ENCODE results near the gene KIF5C. TPM values are rescaled to one million over a fixed set of nuclear protein-coding genes. Genes with fewer than 3 reads are reported as not detected.

KIF5C gene
- total and polyA plus RNA-seq, 4 donors, result 0.06 to 0.25 (median 0.14) TPM

DNA sequence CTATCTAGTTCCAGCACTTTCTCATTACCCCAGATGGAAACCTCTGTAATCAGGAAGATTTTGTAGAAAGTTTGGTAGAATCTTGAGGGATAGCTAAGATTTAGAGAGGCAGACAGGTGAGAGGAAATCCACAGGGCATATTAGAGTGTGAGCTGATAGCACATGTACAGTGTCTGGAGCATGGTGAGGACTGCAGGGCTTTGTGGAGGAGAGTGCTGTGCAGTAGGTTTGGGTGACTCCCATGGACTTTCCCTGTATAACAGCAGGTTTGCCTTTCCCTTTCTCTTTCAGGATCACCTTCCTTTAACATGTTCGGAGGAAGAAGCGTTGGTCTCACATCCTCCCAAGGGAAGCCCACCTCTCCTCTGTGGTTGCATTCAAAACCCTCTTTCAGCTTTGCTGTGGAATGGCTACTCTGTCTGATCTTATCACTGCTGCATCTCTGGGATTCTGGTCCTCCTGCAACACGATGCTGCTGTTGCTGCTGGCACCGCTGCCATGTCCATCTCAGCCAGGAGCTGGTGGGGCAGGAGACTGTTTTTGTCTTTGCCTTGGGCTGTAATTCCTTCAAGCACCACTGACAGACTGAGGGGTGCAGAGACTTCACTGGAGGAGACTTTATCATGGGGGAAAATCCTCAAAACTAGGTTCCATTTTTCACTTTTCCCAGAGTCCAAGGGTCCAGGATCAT lies 7.8 kb upstream of the KIF5C start:
- Histone ChIP-seq H3K9me3 (ENCODE audit: control insufficient read depth in 4 of 4, low read length in 3 of 4) (peaks cover 0 to 4% (median under 1%) of the 10 kb centered on the region in 4 donors), H3K36me3 (ENCODE audit: control insufficient read depth in 4 of 4, insufficient read depth in 3 of 4, low read depth in 1 of 4, low read length in 3 of 4) (no peaks in the 10 kb centered on the region), H3K9ac (ENCODE audit: low read depth in 1 of 2, low read length in 2 of 2) (no peak overlapping the region), H3K4me3 (ENCODE audit: low read depth in 1 of 3, low read length in 3 of 3) (no peak overlapping the region), H3K27ac (ENCODE audit: low read depth in 1 of 2, low read length in 2 of 2) (no peak overlapping the region), H3K4me1 (ENCODE audit: control insufficient read depth in 4 of 4, insufficient read depth in 4 of 4, low read length in 3 of 4) (no peaks in the 10 kb centered on the region), H3K27me3 (ENCODE audit: control insufficient read depth in 4 of 4, insufficient read depth in 4 of 4, low read length in 3 of 4) (no peaks in the 10 kb centered on the region)
- DNase-seq (ENCODE audit: low spot score), result no peak
- WGBS, result 79% methylated on average over 4 of the region's 4 CpGs
- no peak for TF ChIP-seq TAF1 (conservative IDR thresholded peaks at IDR 0.05)
- TF ChIP-seq, protein P1, sequence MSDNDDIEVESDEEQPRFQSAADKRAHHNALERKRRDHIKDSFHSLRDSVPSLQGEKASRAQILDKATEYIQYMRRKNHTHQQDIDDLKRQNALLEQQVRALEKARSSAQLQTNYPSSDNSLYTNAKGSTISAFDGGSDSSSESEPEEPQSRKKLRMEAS (IDR thresholded peaks at IDR 0.05), result no peak
- no peak for TF ChIP-seq JUND (IDR thresholded peaks at IDR 0.05)
- TF ChIP-seq FOXA2 (IDR thresholded peaks at IDR 0.05), result no peak
- no peak for TF ChIP-seq NR2F2 (IDR thresholded peaks at IDR 0.05)
- no peak for TF ChIP-seq SP1 (IDR thresholded peaks at IDR 0.05)
- TF ChIP-seq, protein P2, sequence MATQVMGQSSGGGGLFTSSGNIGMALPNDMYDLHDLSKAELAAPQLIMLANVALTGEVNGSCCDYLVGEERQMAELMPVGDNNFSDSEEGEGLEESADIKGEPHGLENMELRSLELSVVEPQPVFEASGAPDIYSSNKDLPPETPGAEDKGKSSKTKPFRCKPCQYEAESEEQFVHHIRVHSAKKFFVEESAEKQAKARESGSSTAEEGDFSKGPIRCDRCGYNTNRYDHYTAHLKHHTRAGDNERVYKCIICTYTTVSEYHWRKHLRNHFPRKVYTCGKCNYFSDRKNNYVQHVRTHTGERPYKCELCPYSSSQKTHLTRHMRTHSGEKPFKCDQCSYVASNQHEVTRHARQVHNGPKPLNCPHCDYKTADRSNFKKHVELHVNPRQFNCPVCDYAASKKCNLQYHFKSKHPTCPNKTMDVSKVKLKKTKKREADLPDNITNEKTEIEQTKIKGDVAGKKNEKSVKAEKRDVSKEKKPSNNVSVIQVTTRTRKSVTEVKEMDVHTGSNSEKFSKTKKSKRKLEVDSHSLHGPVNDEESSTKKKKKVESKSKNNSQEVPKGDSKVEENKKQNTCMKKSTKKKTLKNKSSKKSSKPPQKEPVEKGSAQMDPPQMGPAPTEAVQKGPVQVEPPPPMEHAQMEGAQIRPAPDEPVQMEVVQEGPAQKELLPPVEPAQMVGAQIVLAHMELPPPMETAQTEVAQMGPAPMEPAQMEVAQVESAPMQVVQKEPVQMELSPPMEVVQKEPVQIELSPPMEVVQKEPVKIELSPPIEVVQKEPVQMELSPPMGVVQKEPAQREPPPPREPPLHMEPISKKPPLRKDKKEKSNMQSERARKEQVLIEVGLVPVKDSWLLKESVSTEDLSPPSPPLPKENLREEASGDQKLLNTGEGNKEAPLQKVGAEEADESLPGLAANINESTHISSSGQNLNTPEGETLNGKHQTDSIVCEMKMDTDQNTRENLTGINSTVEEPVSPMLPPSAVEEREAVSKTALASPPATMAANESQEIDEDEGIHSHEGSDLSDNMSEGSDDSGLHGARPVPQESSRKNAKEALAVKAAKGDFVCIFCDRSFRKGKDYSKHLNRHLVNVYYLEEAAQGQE (IDR thresholded peaks at IDR 0.05), result no peak
- no peak for TF ChIP-seq FOXA1 (IDR thresholded peaks at IDR 0.05)
- no peak for TF ChIP-seq HNF4G (IDR thresholded peaks at IDR 0.05)
- TF ChIP-seq, protein P3, sequence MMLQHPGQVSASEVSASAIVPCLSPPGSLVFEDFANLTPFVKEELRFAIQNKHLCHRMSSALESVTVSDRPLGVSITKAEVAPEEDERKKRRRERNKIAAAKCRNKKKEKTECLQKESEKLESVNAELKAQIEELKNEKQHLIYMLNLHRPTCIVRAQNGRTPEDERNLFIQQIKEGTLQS (IDR thresholded peaks at IDR 0.05), result no peak
- no peak for TF ChIP-seq HNF4A (conservative IDR thresholded peaks at IDR 0.05)
- no peak for TF ChIP-seq RAD21 (IDR thresholded peaks at IDR 0.05)
- TF ChIP-seq GABPA (IDR thresholded peaks at IDR 0.05 in 1 of 2, conservative IDR thresholded peaks at IDR 0.05 in 1 of 2), result no peak
- TF ChIP-seq, protein P4, sequence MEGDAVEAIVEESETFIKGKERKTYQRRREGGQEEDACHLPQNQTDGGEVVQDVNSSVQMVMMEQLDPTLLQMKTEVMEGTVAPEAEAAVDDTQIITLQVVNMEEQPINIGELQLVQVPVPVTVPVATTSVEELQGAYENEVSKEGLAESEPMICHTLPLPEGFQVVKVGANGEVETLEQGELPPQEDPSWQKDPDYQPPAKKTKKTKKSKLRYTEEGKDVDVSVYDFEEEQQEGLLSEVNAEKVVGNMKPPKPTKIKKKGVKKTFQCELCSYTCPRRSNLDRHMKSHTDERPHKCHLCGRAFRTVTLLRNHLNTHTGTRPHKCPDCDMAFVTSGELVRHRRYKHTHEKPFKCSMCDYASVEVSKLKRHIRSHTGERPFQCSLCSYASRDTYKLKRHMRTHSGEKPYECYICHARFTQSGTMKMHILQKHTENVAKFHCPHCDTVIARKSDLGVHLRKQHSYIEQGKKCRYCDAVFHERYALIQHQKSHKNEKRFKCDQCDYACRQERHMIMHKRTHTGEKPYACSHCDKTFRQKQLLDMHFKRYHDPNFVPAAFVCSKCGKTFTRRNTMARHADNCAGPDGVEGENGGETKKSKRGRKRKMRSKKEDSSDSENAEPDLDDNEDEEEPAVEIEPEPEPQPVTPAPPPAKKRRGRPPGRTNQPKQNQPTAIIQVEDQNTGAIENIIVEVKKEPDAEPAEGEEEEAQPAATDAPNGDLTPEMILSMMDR (IDR thresholded peaks at IDR 0.05; ENCODE audit: low read depth, low read length, missing input control), result no peak
- TF ChIP-seq EGR1 (IDR thresholded peaks at IDR 0.05; ENCODE audit: low read depth in 2 of 2), result no peak
- TF ChIP-seq YY1 (IDR thresholded peaks at IDR 0.05), result no peak

DNA sequence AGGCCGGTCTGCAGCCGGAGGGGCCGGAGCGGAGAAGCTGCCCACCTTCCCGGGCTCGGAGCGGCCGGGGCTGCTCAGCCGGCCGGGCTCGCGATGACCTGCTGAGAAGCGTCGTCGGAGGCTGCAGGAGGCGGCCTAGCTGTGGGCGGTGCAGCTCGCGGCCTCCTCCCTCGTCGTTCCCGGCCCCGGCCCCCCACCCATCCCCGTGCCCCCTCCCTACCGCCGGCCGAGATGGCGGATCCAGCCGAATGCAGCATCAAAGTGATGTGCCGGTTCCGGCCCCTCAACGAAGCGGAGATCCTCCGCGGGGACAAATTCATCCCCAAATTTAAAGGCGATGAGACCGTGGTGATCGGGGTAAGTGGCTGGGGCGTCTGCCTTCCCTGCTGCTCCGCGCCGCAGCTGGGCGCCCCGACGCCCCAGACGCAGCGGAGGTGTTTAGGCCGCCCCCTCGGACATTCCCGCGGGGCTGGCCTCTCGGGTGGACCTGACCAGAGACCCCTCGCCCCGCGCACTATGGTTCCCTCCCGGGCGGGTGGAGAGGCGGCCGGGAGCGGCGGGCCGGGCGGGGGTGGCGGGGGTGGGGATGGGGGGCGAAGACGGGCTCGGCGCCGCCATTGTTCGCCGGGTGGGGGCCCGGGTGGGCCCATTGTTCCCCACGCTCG lies 492 bp downstream of the KIF5C start:
- H3K4me3 ChIP-seq (ENCODE audit: low read depth in 1 of 3, low read length in 3 of 3), result peak overlapping the region in 1 of 3 donors; percentile 48
- 5% methylated on average over 74 of the region's 74 CpGs for WGBS
- H3K27me3 ChIP-seq (ENCODE audit: control insufficient read depth in 4 of 4, insufficient read depth in 4 of 4, low read length in 3 of 4), result peaks cover 2 to 9% (median 7%) of the 10 kb centered on the region in 4 donors
- TF ChIP-seq NR2F2 (IDR thresholded peaks at IDR 0.05) (no peak), EGR1 (IDR thresholded peaks at IDR 0.05; ENCODE audit: low read depth in 2 of 2) (no peak), YY1 (IDR thresholded peaks at IDR 0.05) (no peak), RAD21 (IDR thresholded peaks at IDR 0.05) (no peak)
- TF ChIP-seq, protein P1 (IDR thresholded peaks at IDR 0.05), result no peak
- no peaks in the 10 kb centered on the region for H3K36me3 ChIP-seq (ENCODE audit: control insufficient read depth in 4 of 4, insufficient read depth in 3 of 4, low read depth in 1 of 4, low read length in 3 of 4)
- peaks cover 0 to 3% (median under 1%) of the 10 kb centered on the region in 4 donors for H3K9me3 ChIP-seq (ENCODE audit: control insufficient read depth in 4 of 4, low read length in 3 of 4)
- no peak overlapping the region for H3K27ac ChIP-seq (ENCODE audit: low read depth in 1 of 2, low read length in 2 of 2)
- DNase-seq (ENCODE audit: low spot score), result no peak
- H3K9ac ChIP-seq (ENCODE audit: low read depth in 1 of 2, low read length in 2 of 2), result no peak overlapping the region
- peaks cover 6 to 14% (median 11%) of the 10 kb centered on the region in 4 donors for H3K4me1 ChIP-seq (ENCODE audit: control insufficient read depth in 4 of 4, insufficient read depth in 4 of 4, low read length in 3 of 4)
